Mesodermal cell (in vitro differentiated cells): ENCODE measurements around the gene KDM4C.
"Not testable (repeated sequence)": the region's sequence is repeated elsewhere in the genome, so short reads cannot be mapped to it uniquely, and the experiment has no call there.

Source experiments
- H3K27ac ChIP-seq: 2 replicates; pipeline ENCODE4 v1.7.0; 2013; ENCODE audit warnings: mild to moderate bottlenecking, low read depth, low read length, moderate library complexity; ENCODE audit not compliant: severe bottlenecking
- H3K36me3 ChIP-seq: 2 replicates; pipeline ENCODE4 v1.7.1; 2013; ENCODE audit warnings: mild to moderate bottlenecking, low read length, moderate library complexity; ENCODE audit not compliant: control insufficient read depth, insufficient read depth
- H3K4me1 ChIP-seq: one replicate; pipeline ENCODE4 v1.7.1; 2013; ENCODE audit warnings: mild to moderate bottlenecking, low read length; ENCODE audit not compliant: insufficient read depth, control insufficient read depth, poor library complexity, severe bottlenecking
- H3K4me3 ChIP-seq: 2 replicates; pipeline ENCODE4 v1.7.0; 2013; ENCODE audit warnings: low read length, control low read depth, mild to moderate bottlenecking; ENCODE audit not compliant: insufficient read depth, poor library complexity, severe bottlenecking; ENCODE audit errors: extremely low read depth
- H3K9me3 ChIP-seq: 2 replicates; pipeline ENCODE4 v1.7.1; 2013; ENCODE audit warnings: mild to moderate bottlenecking, low read length, moderate library complexity; ENCODE audit not compliant: control insufficient read depth
- WGBS, 2 experiments: methylation state at CpG; one replicate each; pipeline ENCODE4 v1.1.5; 2013; ENCODE audit warnings: missing lambda C conversion rate in 2 of 2; ENCODE audit not compliant: insufficient coverage in 2 of 2; 5-methylcytosine and 5-hydroxymethylcytosine counted together

Gene KDM4C

DNA sequence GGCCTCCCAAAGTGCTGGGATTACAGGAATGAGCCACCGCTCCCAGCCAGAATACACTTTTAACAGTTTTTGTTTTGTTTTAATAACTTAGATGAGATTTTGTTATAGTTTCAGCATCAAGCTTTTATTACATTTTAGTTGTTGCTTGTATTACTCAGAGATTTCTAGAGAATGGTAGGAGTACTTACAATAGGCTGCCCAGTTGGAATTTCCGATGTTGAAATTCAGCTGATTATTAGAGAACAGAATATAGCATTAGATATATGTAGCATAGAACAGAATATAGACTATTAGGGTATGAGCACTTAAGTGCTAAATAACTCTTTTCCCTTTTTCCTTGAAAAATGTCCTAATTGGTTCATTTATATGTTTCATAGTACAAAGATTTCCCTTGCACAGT lies 6.2 kb downstream of the KDM4C start:
- Histone ChIP-seq H3K4me3 (no peak overlapping the region), H3K27ac (no peak overlapping the region), H3K4me1 (peaks cover 5% of the 10 kb centered on the region), H3K36me3 (no peaks in the 10 kb centered on the region), H3K9me3 (peaks cover 5% of the 10 kb centered on the region)
- WGBS, 2 experiments, result no CpG with 5 or more reads among the region's 2 CpGs

DNA sequence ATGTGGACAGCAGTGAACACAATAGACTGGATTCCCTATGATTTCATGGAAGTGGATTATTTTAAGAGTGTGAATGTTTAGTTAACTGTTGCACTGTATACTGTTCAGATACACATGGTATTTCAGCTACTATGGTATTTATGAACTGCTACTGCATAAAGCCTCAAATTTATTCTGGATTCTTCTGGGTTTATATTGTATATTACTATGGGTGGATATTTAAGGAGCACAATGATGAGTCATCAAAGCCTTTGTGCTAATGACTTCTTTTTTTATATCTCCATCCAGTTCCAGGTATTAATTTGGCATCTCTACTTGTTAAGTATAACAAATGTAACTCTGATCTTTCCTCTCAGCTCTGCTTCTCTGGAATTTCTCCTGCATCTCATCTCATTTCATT lies 6.8 kb downstream of the KDM4C start:
- H3K36me3 ChIP-seq, result no peaks in the 10 kb centered on the region

DNA sequence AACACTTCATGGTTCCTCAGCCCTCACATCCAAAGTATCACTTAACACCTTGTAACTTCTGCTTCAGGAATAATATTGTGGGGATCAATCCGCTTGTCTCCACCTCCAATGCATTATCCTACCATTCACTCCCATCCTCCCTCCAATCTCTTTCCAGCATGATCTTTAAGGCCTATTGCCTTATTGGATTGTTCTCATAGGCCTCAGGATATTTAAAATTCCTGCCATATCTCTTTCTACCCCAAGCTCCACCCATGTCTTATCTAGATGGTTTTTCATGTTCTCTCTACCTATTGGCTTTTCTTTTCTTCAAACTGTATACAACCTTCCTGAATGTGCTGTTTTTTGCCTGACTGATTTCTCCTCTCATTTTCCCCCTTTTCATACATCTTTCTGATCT lies 7.2 kb downstream of the KDM4C start:
- no peaks in the 10 kb centered on the region for H3K36me3 ChIP-seq
- H3K27ac ChIP-seq, result no peak overlapping the region
- peaks cover 5% of the 10 kb centered on the region for H3K4me1 ChIP-seq
- peaks cover 5% of the 10 kb centered on the region for H3K9me3 ChIP-seq
- H3K4me3 ChIP-seq, result no peak overlapping the region
- 100% methylated on average over 1 of the region's 1 CpG; no CpG with 5 or more reads in 1 of the 2 experiments for WGBS, 2 experiments

More for the DNA sequence above, 6.8 kb downstream of the KDM4C start:
- Histone ChIP-seq H3K9me3 (peaks cover 5% of the 10 kb centered on the region), H3K27ac (no peak overlapping the region), H3K4me3 (no peak overlapping the region), H3K4me1 (peaks cover 5% of the 10 kb centered on the region)

DNA sequence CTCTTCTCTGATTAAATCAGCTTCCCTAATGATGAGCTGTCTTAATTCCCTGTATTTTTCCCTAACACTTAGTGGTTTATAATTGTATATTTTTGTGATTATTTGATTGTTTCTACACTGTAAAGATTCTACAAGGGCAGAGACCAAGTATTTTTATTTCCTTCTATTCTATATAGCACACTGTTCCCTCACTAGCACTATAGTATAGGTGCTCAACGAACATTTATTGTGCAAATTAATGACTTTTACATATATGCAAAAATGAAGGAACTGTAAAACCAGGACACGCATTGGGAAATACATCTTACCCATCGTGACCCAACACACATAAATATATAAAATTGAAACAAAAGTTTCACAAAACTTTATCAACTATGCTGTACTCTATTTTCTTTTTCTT lies 7.6 kb downstream of the KDM4C start:
- Histone ChIP-seq H3K4me3 (no peak overlapping the region), H3K36me3 (no peaks in the 10 kb centered on the region), H3K9me3 (peaks cover 5% of the 10 kb centered on the region), H3K4me1 (peaks cover 5% of the 10 kb centered on the region), H3K27ac (no peak overlapping the region)
- WGBS, 2 experiments, result 40% methylated on average over 1 of the region's 3 CpGs; no CpG with 5 or more reads in 1 of the 2 experiments

DNA sequence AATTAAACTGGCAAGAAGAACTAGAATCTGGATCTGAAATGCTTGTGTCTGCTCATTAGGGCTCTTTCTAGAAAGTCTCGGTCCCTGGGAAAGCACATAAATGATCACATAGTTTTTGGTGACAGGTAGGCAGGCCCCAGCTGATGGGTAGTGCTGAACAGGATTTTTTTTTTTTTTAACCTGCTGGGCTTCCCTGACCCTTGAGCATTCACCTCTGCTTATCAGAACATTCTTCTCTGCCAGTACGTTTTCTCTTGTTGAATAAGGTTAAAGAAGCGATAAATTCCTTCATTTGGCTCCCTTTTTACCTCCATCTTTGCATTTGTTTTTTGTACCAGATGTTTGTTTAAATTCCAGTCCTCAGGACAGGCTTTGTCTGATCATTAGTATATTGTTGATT lies 8.8 kb downstream of the KDM4C start:
- WGBS, 2 experiments, result 71 to 83% methylated on average over 1 of the region's 3 CpGs
- no peak overlapping the region for H3K4me3 ChIP-seq
- no peaks in the 10 kb centered on the region for H3K36me3 ChIP-seq
- peaks cover 5% of the 10 kb centered on the region for H3K4me1 ChIP-seq
- peaks cover 5% of the 10 kb centered on the region for H3K9me3 ChIP-seq
- H3K27ac ChIP-seq, result no peak overlapping the region

DNA sequence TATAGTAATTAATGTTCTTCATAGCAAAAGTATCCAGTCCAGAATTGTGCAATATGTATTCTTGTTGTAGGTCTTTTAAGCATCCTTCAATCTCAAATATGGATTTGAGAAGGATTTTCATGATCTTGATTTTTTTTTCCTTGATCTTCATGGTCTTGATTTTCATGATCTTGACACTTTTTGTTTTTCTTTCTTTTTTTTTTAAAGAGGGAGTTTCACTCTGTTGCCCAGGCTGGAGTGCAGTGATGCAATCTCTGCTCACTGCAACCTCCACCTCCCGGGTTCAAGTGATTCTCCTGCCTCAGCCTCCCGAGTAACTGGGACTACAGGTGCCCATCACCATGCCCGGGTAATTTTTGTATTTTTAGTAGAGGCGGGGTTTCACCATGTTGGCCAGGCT lies 10.8 kb downstream of the KDM4C start:
- not testable (repeated sequence) for H3K4me3 ChIP-seq, H3K27ac ChIP-seq, H3K36me3 ChIP-seq, H3K4me1 ChIP-seq, H3K9me3 ChIP-seq
- 100% methylated on average over 1 of the region's 4 CpGs for WGBS, 2 experiments

DNA sequence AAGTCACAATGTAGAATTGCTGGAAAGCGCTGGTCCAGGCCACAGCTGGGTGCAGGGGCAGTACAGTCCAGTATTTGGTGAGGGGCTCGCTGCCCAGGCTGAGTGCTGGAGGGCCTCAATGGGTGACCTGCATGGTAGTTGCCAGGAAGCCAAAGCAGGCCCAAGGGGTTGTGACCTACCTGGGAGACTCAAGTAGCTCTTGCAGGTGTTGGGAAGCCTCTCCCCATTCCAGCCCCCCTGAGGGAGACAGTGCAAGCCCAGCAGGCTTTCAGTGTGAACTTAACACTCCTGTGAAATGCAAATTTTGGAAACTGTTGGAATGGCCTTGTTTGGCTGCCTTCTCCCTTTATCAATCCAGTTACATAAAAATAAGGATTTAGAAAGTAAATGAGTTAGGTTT lies 13.9 kb downstream of the KDM4C start:
- 66 to 85% methylated on average over 2 of the region's 2 CpGs for WGBS, 2 experiments
- Histone ChIP-seq H3K4me3 (no peak overlapping the region), H3K4me1 (peaks cover 3% of the 10 kb centered on the region), H3K27ac (no peak overlapping the region), H3K36me3 (no peaks in the 10 kb centered on the region), H3K9me3 (no peaks in the 10 kb centered on the region)

DNA sequence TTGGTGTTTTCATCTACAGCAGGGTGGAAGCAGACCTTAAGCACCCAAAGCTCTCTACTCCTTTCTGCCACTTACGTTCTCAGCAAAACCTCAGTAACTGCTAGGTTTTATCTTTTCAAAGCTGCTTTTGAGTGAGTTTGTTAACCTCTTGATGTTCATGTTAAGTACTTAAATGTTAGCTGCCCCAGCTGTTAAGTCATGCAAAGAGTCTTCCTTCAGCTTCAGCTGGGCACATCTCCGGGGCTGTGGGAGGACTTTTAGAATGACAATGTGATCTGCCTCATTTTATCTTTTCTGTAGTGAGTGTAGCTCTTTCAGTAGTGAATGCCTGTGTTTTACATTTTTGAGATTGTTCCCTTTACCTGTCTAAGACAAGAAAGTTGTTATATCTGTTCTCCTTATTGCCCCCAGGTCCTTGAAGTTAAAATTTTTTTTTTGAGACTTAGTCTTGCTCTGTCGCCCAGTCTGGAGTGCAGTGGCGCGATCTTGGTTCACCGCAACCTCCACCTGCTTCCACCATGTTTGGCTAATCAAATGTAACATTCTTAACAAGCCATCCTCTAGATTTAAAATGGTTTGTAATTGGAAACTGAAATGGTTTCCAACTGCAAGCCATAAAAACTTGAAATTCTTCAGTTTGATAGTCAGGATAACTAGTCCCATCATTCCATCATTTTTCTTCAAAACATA lies 19.6 kb downstream of the KDM4C start:
- Histone ChIP-seq H3K27ac (no peak overlapping the region), H3K4me3 (no peak overlapping the region), H3K9me3 (no peaks in the 10 kb centered on the region), H3K4me1 (peaks cover 32% of the 10 kb centered on the region), H3K36me3 (no peaks in the 10 kb centered on the region)
- WGBS, 2 experiments, result 0 to 60% methylated on average over 1 to 5 of the region's 6 CpGs

DNA sequence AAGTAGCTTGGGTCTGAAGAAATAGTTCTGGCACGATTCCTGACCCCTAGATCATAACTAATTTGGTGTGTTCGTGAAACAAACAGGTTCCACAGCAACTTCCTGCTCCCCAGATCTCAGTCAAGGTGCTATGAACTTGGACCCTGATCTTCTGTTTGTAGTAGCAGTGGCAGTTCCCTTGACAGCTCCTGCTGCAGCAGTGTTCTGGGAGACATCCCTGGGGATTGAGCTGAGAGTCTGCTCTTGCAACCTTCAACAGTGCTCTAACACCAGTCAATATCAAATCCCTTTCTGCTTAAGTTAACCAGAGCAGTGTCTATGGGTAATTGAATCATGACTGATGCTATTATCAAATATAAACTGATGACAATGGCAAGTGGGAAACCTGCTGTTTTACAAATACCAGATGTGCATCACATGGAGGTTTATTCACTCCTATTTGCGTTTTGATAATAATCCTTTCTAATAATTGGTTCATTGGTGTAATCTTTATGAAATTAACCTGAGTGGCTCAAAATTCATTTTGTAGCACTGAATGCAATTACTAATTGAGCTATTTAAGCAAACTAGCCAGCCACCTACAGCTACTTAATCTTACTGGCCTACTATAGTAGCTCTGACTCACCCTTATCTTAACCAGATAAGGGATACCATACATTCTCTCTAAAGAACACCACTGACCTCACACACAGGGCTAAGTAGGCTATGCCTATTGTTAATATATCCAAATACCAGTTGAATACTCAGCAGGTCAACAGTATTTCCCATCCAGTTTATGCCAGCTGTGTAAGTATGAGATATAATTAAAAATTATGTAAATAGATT lies 21.9 kb downstream of the KDM4C start:
- 72 to 89% methylated on average over 2 of the region's 3 CpGs for WGBS, 2 experiments
- H3K27ac ChIP-seq, result no peak overlapping the region
- peaks cover 32% of the 10 kb centered on the region for H3K4me1 ChIP-seq
- H3K36me3 ChIP-seq, result no peaks in the 10 kb centered on the region
- no peaks in the 10 kb centered on the region for H3K9me3 ChIP-seq
- no peak overlapping the region for H3K4me3 ChIP-seq

DNA sequence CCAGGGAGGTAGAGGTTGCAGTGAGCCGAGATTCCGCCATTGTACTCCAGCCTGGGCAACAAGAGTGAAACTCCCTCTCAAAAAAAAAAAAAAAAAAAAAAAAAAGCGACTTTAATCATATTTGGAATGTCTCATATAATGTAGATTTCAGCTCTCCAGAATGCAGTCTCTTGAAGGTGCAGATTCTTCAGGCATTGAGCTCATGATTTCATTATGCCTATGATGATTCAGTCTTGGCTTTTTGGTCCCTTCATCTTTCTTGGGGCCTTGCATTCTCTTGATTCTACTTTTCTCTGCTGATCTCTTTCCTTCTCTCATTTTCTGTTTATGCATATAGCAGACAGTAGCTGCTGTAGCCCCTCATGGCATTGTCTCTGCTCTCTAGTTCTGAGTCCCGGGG lies 22.9 kb downstream of the KDM4C start:
- 86% methylated on average over 1 of the region's 4 CpGs; no CpG with 5 or more reads in 1 of the 2 experiments for WGBS, 2 experiments
- Histone ChIP-seq H3K36me3 (no peaks in the 10 kb centered on the region), H3K4me1 (peaks cover 32% of the 10 kb centered on the region), H3K4me3 (no peak overlapping the region), H3K9me3 (no peaks in the 10 kb centered on the region), H3K27ac (no peak overlapping the region)

DNA sequence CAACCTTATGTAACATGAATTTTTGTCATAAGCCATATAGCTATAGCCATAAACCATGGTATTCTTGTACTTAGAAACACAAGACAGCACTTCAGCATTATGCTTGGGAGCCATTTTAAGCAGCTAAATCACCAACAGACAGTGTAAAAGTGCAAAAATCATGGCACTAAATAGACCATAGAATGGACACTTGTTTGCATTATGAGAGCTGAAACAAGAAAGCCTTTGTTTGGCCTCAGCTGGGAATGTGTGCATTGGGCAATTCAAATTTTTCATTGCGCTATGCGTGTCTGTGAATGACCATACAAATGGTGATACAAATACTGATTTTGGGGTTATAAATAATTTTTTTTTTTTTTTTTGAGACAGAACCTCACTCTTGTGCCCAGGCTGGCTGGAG lies 23.7 kb downstream of the KDM4C start:
- Histone ChIP-seq H3K4me1 (peaks cover 31% of the 10 kb centered on the region), H3K36me3 (no peaks in the 10 kb centered on the region), H3K4me3 (no peak overlapping the region), H3K9me3 (no peaks in the 10 kb centered on the region), H3K27ac (no peak overlapping the region)
- WGBS, 2 experiments, result 87 to 100% methylated on average over 2 of the region's 2 CpGs
